Duodenal mucosa (tissue), 2 donors: Measurements from ENCODE around the gene NOXA1.

Source experiments
- H3K27ac ChIP-seq: one replicate; pipeline ENCODE4 v1.7.0; 2013; ENCODE audit warnings: low read depth, low read length
- H3K27me3 ChIP-seq, 2 donors: one replicate each; pipeline ENCODE4 v1.7.0; 2013; ENCODE audit warnings: low read length in 2 of 2, control low read depth in 1 of 2; ENCODE audit not compliant: insufficient read depth in 2 of 2, control insufficient read depth in 1 of 2
- H3K36me3 ChIP-seq, 2 donors: one replicate each; pipeline ENCODE4 v1.7.0; 2013; ENCODE audit warnings: low read length in 2 of 2, control low read depth in 1 of 2; ENCODE audit not compliant: insufficient read depth in 2 of 2, control insufficient read depth in 1 of 2
- H3K4me1 ChIP-seq, 2 donors: one replicate each; pipeline ENCODE4 v1.7.0; 2013; ENCODE audit warnings: low read length in 2 of 2, control low read depth in 1 of 2; ENCODE audit not compliant: insufficient read depth in 2 of 2, control insufficient read depth in 1 of 2
- H3K4me3 ChIP-seq, 2 donors: one replicate each; pipeline ENCODE4 v1.7.0; 2013; ENCODE audit warnings: low read length in 2 of 2, low read depth in 1 of 2
- H3K9ac ChIP-seq, 2 donors: one replicate each; pipeline ENCODE4 v1.7.0; 2013; ENCODE audit warnings: low read length in 2 of 2, low read depth in 1 of 2
- H3K9me3 ChIP-seq, 2 donors: one replicate each; pipeline ENCODE4 v1.7.0; 2013; ENCODE audit warnings: low read length in 2 of 2, control low read depth in 1 of 2; ENCODE audit not compliant: control insufficient read depth in 1 of 2

NOXA1 gene

DNA sequence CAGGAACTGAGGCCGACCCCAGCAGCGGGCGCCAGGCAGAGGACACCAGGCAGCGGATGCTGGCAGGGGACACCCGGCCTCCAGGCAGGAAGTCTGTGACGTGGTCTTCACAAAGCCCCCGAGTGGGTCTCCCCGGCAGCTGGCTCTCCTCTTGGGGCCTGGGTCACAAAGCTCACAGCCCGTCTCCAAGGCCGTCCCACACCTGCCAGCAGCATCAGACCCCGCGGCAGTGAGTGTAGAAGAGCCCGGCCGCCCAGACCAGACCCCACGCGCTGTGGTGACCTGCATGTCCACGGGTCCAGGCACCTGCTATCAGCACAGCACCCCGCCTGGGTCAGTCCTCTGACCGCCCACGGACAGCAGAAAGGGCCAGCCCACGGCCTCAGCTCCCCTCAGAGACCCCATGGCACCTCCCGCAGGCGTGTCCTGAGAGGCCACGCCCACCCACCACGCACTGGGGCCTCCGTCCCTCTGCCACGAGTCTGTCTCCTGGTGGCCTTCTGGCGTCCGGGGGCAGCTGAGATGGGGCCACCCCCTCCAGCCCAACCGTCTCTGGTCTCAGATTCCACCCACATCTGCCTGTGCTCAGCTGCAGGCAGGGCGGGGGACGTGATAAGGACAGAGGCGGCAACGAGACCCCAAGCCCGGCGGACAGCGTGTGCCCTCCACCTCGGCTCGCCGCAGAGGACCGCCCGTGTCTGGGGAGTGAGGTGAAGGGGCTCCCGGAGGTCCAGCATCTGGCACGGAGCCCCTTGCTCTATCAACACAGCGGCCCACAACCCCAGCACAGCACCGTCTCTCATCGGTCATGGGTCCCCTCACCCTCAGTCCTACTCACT lies 34.4 kb upstream of the NOXA1 start:
- Histone ChIP-seq H3K9ac (no peak overlapping the region), H3K27ac (no peak overlapping the region)

DNA sequence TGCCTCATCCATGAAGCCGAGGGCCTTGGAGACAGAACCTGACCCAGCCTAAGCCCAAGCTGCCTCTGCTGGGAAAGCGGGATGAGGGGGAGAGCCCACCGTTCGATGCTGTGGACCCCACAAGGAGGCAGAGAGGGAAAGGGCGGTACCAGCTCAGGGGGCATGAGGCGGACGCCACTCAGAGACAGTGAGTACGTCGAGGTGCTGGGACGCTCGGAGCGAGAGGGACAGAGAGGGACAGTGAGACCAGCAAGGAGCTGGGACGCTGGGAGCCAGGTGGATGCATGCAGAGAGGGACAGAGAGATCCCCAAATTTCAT lies 33.8 kb upstream of the NOXA1 start:
- Histone ChIP-seq H3K9me3 (no peaks in the 10 kb centered on the region), H3K36me3 (peaks cover 0 to 11% of the 10 kb centered on the region in 2 donors), H3K27me3 (no peaks in the 10 kb centered on the region), H3K9ac (no peak overlapping the region), H3K27ac (no peak overlapping the region), H3K4me3 (no peak overlapping the region), H3K4me1 (peaks cover 0 to 3% of the 10 kb centered on the region in 2 donors)

More for the DNA sequence above, 34.4 kb upstream of the NOXA1 start:
- peaks cover 0 to 11% of the 10 kb centered on the region in 2 donors for H3K36me3 ChIP-seq
- H3K4me1 ChIP-seq, result peaks cover 0 to 3% of the 10 kb centered on the region in 2 donors
- H3K9me3 ChIP-seq, result no peaks in the 10 kb centered on the region
- H3K4me3 ChIP-seq, result no peak overlapping the region
- no peaks in the 10 kb centered on the region for H3K27me3 ChIP-seq

DNA sequence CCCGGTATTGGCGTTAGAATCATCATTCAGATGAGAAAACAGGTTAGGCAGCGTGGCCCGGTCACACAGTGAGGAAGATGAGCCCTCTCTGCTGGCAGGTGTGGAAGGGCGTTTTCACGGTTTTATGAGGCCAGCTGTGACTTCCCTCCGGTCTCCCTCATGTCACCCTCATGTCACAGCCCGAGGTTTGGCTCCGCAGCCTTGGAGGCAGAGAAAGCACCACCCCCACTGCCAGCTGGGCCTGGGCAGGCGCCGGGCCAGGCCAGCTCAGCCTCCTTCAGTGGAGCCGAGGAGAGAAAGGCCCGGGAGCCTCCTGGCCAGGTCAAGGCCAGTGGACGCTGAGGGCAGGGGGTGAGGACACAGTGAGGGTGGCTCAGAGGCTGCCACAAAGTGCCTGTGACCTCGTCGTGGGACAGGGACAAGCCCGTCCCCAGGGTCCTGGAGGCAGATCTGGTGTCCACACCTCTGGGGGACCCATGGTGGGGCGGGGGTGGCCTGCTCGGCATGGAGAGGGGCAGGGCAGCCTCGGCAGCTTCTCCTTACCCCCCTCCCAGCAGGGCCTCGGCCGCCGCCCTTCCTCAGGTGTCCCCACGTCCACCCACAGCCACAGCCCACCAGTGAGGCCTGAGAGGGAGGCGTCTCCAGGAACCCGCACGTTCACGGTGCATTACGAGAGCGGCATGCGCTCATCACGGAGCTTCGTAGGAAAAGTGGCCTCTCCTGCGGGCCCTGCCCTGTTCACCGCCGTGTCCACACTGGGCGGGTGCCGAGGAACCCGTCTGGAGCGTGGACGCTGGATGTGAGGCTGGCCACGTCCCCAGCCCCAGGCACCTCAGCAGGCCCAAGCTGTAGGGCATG lies 32.4 kb upstream of the NOXA1 start:
- H3K27ac ChIP-seq, result peak overlapping the region; percentile 20
- peak overlapping the region in 1 of 2 donors; percentile 7 for H3K9ac ChIP-seq
- no peak overlapping the region for H3K4me3 ChIP-seq

DNA sequence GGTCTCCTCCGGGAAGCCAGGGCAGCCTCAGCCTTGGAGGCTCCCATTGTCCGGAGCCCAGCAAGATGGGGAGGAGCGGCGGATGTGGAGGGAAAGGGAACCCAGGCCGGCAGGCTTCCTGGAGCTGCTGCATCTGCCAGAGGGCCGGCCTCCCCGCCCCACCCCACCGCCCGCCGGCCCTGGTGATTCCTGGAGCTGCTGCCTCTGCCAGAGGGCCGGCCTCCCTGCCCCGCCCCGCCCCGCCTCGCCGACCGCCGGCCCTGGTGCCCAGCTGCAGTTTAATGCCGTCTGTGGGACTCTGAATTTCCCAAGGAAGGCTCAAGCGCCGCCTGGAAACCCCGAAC lies 31.8 kb upstream of the NOXA1 start:
- peaks cover 0 to 3% of the 10 kb centered on the region in 2 donors for H3K4me1 ChIP-seq
- peaks cover 0 to 11% of the 10 kb centered on the region in 2 donors for H3K36me3 ChIP-seq
- H3K9ac ChIP-seq, result peak overlapping the region in 1 of 2 donors; percentile 7
- H3K4me3 ChIP-seq, result no peak overlapping the region
- H3K27me3 ChIP-seq, result no peaks in the 10 kb centered on the region
- peak overlapping the region; percentile 20 for H3K27ac ChIP-seq
- no peaks in the 10 kb centered on the region for H3K9me3 ChIP-seq

More for the DNA sequence above, 32.4 kb upstream of the NOXA1 start:
- H3K36me3 ChIP-seq, result peaks cover 0 to 11% of the 10 kb centered on the region in 2 donors
- no peaks in the 10 kb centered on the region for H3K9me3 ChIP-seq
- no peaks in the 10 kb centered on the region for H3K27me3 ChIP-seq
- H3K4me1 ChIP-seq, result peaks cover 0 to 3% of the 10 kb centered on the region in 2 donors

DNA sequence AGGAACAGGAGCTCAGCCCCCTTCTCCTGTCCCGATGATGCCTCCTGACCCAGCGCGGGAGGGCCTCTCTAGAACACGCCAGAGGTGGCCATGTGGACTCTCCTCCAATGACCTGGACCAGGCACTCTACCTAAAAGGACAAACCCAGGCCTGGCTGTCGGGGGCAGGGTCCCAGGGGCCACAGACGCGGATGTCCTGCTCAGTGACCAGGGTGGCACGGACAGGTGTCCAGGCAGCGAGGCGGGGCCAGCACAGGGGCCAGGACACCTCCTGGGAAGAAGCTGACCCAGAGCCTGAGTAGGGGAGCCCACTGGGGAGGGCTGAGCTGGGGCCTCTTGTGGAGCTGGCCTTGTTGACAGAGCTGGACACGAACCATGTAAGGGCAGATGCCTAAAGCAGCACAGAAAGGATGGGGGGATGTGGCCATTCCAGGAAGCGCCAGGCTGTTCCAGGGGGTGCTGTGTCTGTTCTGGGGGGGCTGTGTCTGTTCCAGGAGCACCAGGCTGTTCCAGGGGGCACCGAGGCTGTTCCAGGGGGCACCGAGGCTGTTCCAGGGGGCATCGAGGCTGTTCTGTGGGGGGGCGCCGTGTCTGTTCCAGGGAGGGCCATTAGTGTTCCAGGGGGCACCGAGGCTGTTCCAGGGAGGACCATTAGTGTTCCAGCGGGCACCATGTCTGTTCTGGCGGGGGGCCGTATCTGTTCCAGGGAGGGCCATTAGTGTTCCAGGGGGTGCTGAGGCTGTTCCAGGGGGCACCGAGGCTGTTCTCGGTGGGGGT lies 30.8 kb upstream of the NOXA1 start:
- Histone ChIP-seq H3K9ac (no peak overlapping the region), H3K9me3 (no peaks in the 10 kb centered on the region), H3K4me1 (peaks cover 0 to 3% of the 10 kb centered on the region in 2 donors), H3K27me3 (no peaks in the 10 kb centered on the region), H3K4me3 (no peak overlapping the region), H3K36me3 (peaks cover 0 to 11% of the 10 kb centered on the region in 2 donors), H3K27ac (no peak overlapping the region)

DNA sequence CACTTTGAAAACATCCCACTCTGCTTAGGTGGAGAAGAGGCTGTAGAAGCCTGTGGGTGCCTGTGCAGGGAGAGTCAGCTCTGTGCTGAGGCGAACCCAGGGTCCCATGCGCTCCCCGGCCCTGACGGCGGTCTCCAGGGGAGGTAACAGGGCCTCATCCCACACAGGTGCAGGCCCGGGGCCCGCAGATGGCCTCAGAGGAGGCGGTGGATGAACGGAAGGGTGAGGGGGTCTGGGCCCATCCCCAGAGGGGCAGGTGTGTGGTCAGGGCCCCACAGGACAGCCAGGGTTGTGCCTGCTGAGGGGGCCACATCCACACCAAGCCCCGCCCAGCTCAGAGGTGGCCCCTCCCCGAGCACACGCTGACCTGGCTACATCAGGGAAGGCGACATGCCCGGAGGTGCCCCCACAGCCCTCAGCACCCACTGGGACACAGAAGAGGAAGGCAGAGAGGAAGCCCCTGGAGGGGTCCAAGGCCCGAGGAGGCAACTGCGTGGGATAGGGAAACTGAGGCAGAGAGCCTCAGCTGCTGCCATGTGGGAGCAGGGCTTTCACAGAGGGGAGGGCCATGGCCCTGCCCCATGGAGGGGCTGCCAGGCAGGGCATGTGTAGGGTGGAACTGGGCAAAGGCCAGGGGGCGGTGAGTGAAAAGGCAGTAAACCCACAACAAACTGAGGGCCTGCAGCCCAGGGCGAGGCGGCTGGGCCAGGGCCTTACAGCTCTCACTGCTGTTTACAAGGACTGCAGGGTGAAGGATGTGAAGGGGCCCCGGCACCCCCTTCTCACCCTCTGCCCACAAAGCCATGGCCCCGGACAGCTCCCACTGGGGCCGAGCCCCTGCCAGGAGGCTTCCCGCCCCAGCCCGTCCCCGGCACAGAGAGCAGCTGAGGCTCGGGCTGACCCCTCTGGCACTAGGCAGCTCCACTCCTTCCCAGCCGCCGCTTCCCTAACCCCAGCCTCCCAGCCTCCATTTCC lies 29.7 kb upstream of the NOXA1 start:
- Histone ChIP-seq H3K27me3 (no peaks in the 10 kb centered on the region), H3K27ac (no peak overlapping the region)

DNA sequence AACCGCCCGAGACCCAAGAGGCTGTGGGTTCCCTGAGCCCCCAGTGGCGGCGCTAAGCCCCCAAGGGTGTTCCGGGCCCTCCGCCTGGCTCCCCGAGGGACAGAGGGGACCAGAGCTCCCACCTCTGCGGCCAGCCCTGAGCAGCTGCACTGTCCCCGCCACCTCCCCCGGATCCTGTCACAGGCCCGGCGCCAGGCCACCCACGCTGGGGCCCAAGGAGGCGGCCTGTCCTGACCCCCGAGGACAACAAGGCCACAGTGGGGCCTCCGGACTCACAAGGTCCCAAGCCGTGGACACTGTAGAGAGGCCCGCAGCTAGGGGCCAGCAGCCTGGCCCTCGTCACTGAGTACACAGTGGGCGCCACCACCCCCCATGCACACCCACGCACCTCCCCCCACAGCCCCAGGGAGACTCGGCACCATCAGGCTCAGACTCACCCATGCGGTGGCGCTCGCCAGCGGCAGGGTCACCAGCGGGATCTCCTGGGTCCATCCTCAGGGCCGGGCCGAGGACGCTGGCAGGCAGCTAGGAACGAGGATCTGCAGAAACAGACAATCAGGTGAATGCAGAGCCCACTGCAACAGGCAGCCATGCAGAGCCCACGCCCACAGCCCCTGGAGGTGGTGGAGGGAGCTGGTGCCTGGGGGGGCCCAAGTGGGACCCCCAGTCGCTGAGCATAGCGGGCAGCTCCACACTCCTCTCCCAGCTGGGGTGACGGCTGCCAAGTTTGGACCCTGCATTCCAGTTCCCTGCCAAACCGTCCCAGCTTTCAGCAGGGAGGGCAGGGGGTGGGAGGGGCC lies 28.1 kb upstream of the NOXA1 start:
- no peak overlapping the region for H3K27ac ChIP-seq
- H3K4me1 ChIP-seq, result peaks cover 6 to 10% of the 10 kb centered on the region in 2 donors
- no peaks in the 10 kb centered on the region for H3K9me3 ChIP-seq
- no peaks in the 10 kb centered on the region for H3K27me3 ChIP-seq
- H3K36me3 ChIP-seq, result peaks cover 0 to 5% of the 10 kb centered on the region in 2 donors
- no peak overlapping the region for H3K4me3 ChIP-seq
- no peak overlapping the region for H3K9ac ChIP-seq

More for the DNA sequence above, 29.7 kb upstream of the NOXA1 start:
- Histone ChIP-seq H3K9ac (no peak overlapping the region), H3K4me3 (no peak overlapping the region), H3K9me3 (no peaks in the 10 kb centered on the region), H3K36me3 (peaks cover 0 to 11% of the 10 kb centered on the region in 2 donors), H3K4me1 (peaks cover 0 to 3% of the 10 kb centered on the region in 2 donors)

DNA sequence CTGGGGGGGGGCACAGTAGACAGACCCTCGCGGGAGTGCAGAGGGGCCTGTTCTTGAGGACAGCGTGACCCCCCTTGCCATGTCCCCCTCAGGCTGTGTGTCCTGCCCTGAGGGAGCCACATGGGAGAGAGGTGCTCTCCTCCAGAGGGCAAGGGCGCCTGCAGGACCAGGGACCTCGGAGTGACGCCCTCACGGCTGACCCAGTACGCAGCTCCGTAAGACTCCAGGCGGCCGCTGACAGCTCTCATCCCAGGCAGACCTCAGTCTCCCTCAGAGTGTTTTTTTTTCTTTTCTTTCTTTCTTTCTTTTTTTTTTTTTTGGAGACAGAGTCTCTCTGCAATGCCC lies 27.6 kb upstream of the NOXA1 start:
- H3K27ac ChIP-seq, result no peak overlapping the region
- H3K36me3 ChIP-seq, result peaks cover 0 to 5% of the 10 kb centered on the region in 2 donors
- H3K4me3 ChIP-seq, result no peak overlapping the region
- no peaks in the 10 kb centered on the region for H3K27me3 ChIP-seq
- no peak overlapping the region for H3K9ac ChIP-seq
- no peaks in the 10 kb centered on the region for H3K9me3 ChIP-seq
- H3K4me1 ChIP-seq, result peaks cover 6 to 10% of the 10 kb centered on the region in 2 donors
